ENCODE measurements around the gene GABPA.
A peak's percentile ranks its signal among the peaks of the same experiment; 100 is the strongest.
"Not testable (repeated sequence)": the region's sequence is repeated elsewhere in the genome, so short reads cannot be mapped to it uniquely, and the experiment has no call there.

Gene GABPA

DNA sequence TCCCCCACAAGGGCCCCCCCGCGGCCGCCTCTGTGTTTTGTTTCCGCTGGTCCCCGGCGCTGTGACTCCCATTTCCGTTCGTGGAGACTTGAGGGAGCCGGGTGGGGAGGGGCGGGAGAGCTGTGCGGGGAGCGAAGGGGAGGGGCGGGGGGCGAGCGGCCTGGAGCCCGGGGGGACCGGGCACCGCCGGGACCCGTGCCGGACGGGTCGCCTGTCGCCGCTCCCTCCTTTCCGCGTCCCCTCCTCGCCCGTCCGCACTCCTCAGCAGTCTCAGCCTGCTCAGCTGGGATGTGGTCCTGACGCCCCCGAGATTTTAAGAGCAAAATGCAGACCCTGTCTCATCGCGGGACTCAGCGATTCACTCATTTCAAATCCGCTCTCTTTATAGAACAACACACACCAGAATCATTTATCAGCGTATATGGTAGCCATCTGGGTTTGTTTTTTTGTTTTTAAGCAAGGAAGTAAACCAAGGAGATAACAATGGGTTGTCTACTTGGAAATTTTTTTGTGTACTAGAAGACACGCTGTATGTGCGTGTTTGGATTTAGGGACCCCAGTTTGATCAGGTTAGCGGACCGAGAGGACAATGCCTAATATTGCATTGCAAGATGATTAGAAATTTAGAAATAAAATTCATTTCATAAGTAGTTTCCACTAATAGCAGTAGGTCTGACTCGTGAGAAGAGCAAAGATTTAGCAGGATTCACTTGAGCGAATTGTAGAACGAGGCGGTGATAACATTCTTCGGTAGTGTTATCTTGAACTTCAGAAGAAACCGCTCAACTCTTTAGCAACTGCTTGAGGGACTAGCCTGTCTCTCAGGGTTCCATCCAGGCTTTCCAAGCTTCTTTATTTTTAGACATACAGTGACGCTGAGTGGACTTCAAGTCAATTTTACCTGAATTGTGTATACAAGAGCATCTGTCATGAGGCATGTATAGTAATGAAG, 1.1 kb downstream of the GABPA start:
- DNase-seq (ENCODE audit: insufficient read length, low spot score) (no peak), FAIRE-seq (no peak)

- DNase-seq (ENCODE audit: insufficient read length, low spot score) = no peak
- no peak for FAIRE-seq
These were observed 2.6 kb downstream of the GABPA start for GRCh38 chr21:25737421-25737820.

GRCh38 chr21:25742900-25743299, 8.1 kb downstream of the GABPA start:
- FAIRE-seq (no peak), DNase-seq (ENCODE audit: insufficient read length, low spot score) (no peak)

DNA sequence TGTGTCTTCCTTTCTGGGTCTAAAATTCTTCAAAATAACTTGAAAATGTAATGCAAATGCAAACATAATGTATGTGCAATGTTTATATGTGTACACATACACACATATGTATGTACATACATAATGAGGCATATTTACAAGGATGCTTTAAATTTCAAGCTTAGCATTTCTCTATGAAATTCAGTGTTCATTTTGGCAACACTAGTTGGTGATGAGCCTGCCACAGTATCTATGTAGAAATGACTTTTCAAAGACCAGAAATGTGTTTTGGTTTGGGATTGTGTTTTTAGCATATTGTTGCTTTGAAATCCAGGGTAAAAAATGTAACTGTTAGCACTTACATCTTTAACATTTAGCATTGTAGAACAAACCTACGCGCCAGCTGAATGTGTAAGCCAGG, 10.1 kb downstream of the GABPA start:
- FAIRE-seq (no peak), DNase-seq (ENCODE audit: insufficient read length, low spot score) (no peak)

- FAIRE-seq (no peak), DNase-seq (ENCODE audit: insufficient read length, low spot score) (no peak)
These were observed 15.3 kb downstream of the GABPA start for GRCh38 chr21:25750085-25750484.

GRCh38 chr21:25752416-25752815, 17.6 kb downstream of the GABPA start:
- FAIRE-seq = no peak
- no peak for DNase-seq (ENCODE audit: insufficient read length, low spot score)

DNA sequence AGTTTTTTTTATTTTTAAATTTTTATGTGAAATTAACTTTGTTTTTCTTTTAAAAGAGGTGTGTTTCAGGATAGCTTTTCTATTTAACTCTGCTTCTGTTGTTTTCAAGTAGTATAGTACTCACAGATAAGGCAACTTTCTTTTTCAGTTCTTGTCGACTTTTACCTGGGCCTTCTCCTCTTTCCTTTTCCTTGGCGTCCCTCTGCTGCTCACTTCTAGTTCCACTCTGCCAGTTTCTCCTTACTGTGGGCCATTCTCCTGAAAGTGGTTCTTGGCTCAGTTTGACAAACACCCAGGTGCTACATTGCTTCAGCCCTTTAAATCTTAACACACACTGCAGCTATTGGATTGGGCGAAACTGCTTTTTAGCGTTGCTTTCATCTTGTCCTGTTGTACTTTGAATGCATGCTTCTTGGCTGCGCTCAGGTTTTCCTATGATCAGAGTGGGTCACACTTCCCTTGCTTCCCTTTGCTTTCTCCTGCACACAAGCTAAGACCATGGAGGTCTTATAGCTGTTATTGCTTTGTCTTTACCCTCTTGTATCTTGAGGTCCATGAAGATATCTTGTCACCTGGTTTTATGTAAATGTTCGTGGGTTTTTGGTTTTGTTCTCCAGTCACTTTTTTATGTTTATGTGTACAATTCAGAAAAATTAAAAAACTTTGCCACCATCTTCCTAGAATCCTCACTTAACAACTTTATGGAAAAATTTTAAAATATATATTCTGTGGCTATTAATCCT, 21.6 kb downstream of the GABPA start:
- peak; percentile 45 for FAIRE-seq
- DNase-seq (ENCODE audit: insufficient read length, low spot score) = no peak

DNA sequence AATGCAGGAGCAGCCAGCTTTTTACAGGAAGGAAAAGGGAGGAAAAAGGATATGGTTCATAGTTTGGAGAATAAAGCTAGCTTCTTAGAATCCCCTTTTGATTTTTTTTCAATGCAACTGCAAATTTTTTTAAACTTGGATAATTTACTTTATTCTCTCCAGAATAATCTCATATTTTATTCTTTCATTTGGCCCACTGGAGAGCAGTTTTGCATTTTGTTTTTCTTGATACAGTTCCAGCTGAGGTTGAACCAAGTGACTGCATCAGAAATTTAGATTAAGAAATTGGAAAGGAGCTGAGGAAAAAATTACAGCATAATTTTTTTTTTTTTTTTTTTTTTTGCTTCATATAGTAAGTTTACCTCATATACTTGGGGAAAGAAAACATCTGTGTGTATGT, 22.8 kb downstream of the GABPA start:
- DNase-seq (ENCODE audit: insufficient read length, low spot score) = no peak
- FAIRE-seq = no peak

- FAIRE-seq (no peak), DNase-seq (ENCODE audit: insufficient read length, low spot score) (no peak)
These were observed 24.8 kb downstream of the GABPA start for GRCh38 chr21:25759573-25759972.

- no peak for DNase-seq (ENCODE audit: insufficient read length, low spot score)
- no peak for FAIRE-seq
These were observed 25.3 kb downstream of the GABPA start for GRCh38 chr21:25760061-25760460.

GRCh38 chr21:25760677-25761076, 25.9 kb downstream of the GABPA start:
- DNase-seq (ENCODE audit: insufficient read length, low spot score) = no peak
- no peak for FAIRE-seq

- FAIRE-seq (no peak), DNase-seq (ENCODE audit: insufficient read length, low spot score) (no peak)
These were observed 29.3 kb downstream of the GABPA start for GRCh38 chr21:25764065-25764464.

DNA sequence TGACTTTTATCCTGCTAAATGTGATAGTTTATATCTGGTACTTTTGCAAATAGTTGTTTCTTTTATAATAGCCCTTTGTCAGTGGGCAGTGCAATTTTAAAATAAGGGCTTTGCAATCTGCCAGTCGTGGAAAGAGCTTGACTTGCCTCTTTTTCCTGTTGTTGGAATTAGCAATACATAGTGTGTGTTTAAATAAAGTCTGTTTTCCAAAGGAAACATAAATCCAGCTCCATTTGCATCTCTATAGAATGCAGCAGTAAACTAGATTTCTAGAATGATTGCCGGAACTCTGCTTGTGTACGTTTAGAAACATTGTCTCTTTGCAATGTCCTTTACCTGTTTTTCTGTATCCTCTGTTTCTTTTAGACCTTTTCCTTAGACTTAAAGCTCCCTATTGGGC, 33.1 kb downstream of the GABPA start:
- no peak for FAIRE-seq
- no peak for DNase-seq (ENCODE audit: insufficient read length, low spot score)

DNA sequence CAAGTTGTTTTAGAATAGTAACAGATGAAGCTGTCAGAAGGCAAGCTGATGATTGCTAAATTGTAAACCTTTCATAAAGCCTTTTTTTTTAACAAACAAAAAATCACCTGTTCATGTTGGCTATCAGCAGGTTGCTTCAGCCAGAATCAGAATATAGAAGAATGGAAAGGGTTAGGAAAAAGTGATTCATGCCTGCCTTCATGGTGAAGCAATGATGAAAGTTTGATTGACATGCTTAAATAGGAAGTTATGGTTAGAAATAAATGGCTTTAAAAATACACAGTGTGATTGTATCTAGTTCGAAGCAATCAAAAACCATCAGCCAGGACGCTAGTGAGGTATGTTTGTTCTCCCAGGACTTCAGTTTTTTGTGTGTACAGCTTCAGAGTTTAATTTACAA, 37.9 kb downstream of the GABPA start:
- FAIRE-seq = no peak

GRCh38 chr21:25776440-25776839, 41.7 kb downstream of the GABPA start:
- FAIRE-seq = no peak
- no peak for DNase-seq (ENCODE audit: insufficient read length, low spot score)

More for the DNA sequence above, 37.9 kb downstream of the GABPA start:
- DNase-seq (ENCODE audit: insufficient read length, low spot score) = no peak

DNA sequence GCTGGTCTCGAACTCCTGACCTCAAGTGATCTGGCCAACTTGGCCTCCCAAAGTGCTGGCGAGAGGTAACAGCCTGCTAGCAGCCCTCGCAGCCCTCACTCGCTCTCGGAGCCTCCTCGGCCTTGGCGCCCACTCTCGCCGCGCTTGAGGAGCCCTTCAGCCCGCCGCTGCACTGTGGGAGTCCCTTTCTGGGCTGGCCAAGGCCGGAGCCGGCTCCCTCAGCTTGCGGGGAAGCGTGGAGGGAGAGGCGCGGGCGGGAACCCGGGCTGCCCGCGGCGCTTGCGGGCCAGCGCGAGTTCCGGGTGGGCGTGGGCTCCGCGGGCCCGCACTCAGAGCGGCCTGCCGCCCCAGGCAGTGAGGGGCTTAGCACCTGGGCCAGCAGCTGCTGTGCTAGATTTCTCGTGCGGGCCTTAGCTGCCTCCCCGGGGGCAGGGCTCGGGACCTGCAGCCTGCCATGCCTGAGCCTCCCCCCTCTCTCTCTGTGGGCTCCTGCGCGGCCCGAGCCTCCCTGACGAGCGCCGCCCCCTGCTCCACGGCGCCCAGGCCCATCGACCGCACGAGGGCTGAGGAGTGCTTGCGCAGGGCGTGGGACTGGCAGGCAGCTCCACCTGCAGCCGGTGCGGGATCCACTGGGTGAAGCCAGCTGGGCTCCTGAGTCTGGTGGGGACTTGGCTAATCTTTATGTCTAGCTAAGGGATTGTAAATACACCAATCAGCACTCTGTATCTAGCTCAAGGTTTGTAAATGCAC, 43.5 kb downstream of the GABPA start:
- not testable (repeated sequence) for FAIRE-seq; DNase-seq (ENCODE audit: insufficient read length, low spot score)

GRCh38 chr21:25788677-25789076, 53.9 kb downstream of the GABPA start:
- DNase-seq (ENCODE audit: insufficient read length, low spot score) = no peak
- FAIRE-seq = no peak

DNA sequence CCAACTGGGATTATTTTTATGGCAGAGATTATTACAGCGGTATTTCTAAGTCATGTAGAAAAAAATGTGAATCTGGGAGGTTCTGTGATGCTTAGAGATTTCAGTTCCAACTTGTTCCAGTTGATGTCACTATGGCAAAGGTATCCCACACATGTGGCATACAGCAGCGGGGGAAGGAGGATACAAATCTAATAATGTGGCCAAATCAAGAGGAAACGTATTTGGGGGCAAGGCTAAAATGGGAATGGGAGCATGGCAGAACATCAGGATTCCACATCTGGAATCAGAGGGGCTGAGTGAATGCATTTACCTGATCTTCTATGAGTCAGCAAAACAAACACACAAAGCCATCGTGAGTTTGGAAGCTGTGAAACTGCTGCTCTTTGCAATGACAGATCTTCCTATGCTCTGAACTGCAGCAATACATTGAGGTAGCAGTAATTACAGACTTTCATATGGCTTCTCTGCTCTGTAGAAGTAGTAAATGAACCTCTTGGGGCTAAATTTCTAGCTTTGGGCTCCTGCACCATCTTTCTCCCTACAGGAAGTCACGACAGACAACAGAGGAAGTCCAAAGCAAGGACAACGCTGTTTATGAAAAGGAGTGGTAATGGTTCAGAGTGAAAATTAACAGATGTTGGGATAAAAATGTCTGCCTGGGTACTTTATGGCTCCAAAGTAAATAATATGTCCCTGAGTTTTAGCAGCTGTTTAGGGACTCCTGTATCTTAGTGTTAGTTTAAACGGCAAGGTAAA, 55.5 kb downstream of the GABPA start:
- DNase-seq (ENCODE audit: insufficient read length, low spot score) (no peak), FAIRE-seq (peak; percentile 70)

DNA sequence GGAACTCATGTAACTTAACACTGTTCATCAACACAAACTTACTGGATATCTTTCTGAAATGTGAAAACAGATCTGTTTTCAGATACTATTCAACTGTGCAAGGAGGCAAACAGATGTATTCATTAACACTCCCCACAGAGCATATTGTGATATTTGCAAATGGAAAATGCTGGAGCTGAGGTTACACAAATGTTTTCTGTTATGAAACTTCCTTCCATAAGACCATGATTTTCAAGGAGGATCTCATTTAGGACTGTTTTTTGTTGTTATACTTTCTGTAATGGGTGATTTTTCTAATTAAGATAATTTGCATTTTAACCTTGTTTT, 56.1 kb downstream of the GABPA start:
- peak; percentile 65 for FAIRE-seq
- no peak for DNase-seq (ENCODE audit: insufficient read length, low spot score)

DNA sequence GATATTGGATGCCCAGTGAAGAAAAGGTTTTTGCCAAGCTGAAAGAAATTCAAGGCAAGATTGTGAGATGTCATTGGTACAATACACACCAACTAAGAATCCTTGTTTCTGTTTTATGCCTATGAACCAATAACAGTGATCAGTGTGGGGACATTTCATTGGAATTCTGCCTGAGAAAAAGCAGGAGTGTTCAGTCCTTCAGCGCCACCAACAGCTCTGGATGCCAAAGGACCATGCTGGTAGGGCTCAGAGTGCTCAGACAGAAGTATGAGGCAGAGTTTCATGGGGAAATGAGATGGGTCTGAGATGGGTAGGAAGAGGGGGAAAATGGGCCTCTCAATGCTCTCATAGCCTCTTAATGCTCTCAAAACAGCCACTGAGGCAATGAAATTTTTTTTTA, 56.5 kb downstream of the GABPA start:
- FAIRE-seq (no peak), DNase-seq (ENCODE audit: insufficient read length, low spot score) (no peak)
